Skin of body (tissue), 2 donors: ENCODE results near the gene LEMD2. TPM values are rescaled to one million over a fixed set of nuclear protein-coding genes. Genes with fewer than 3 reads are reported as not detected.

ENCODE experiments used
- DNase-seq: peaks from one replicate; lab custom pipeline; 2025; lab: John Stamatoyannopoulos, UW
- total RNA-seq: library from RNA; depleted of rRNA; stranded (reverse); fragments of >200 nt; gene quantifications from one replicate; pipeline ENCODE4 v1.2.3, GENCODE V29; 2014

Gene LEMD2
- total RNA-seq, 1 donor from 2014 or later: 39.2 TPM

DNA sequence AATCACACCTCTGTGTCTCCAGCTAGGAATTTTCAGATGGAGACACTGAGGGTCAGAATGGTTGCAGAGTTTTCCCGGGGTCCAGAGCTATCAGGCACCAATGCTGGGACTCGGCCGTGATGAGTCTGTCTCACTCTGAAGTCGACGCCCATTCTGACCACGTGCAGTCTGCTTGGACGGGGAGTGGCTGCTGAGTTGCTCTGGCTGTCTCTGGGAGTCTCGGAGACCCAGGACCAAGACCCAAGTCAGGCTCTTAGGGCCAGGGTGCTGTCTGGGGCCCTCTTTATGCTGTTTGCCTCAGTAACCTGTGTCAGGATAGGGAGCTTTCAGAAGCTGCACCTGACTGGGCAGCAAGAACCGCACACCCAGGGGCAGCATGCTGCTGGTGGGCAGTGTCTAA, 46.8 kb downstream of the LEMD2 start:
- no peak for DNase-seq

DNA sequence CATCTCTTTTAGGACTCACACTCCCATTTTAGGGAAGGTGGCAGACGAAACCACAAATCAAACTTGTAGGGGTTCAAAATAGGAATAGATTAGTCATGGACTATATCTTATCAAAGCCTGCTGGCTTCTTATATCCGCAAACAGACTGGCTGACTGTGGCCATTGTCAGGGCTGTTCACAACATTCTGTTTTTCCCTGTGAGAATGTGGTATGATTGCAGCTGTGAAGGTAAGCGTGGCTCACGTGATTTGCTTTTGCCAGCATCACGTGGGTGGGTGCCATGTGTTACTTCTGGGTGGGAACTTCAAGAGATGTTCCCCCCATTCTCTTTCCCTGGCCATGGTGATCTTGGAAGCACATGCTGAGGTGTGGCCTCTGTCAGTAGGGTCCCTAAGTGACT, 48.1 kb downstream of the LEMD2 start:
- no peak for DNase-seq

DNA sequence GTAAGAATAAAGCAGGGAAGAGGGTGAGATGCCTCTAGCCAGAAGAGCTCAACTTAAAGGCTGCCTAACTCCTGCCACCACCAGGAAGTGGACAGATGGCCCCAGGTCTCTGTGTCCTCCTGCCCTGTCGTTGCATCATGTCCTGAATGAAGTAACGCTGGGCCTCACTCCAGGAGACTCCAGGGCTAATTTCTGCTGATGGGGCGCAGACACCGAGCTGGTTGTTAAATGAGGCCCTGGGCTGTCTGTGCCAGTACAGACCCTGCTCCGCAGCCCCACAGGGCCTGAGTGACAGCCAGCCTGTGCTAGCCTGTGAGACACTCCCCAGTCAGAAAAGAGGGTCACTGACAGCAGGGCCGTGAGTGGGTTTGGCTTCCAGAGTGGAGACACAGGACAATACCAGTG, 48.7 kb downstream of the LEMD2 start:
- DNase-seq: no peak

GRCh38 chr6:33739571-33739970, 49.4 kb downstream of the LEMD2 start:
- no peak for DNase-seq

GRCh38 chr6:33738879-33739278, 50.1 kb downstream of the LEMD2 start:
- no peak for DNase-seq

GRCh38 chr6:33738153-33738552, 50.8 kb downstream of the LEMD2 start:
- DNase-seq: no peak

GRCh38 chr6:33737267-33738026, 51.5 kb downstream of the LEMD2 start:
- no peak for DNase-seq

DNA sequence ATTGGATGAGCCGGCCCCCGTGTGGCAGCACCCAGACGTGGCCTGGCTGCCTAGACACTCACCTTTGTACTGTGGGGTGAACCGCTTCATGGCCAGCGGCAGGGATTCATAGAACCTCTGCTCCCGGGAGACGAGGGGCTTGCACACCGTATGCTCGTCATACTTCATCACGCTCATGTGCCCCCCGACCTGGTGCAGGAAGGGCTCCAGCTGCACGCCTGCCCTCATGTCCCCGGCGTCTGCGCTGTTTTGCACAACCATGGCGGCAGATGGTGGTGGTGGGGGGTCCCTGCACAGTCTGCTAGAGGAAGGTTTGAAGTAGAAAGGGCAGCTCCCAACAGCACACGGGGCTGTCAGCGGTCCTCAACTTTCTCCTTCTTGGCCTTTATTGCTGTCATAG, 53.7 kb downstream of the LEMD2 start:
- DNase-seq: no peak

DNA sequence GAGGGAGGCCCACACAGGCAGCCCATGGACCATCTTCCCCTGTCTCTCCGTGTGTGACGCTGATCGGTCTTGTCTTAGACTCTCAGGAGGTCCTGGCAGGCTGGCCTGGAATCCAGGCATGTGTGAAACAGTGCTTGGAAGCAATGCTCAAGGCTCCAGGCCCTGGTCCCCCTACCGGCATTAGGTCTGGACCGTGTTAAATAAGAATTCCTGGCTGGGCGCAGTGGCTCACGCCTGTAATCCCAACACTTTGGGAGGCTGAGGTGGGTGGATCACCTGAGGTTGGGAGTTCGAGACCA, 55.3 kb downstream of the LEMD2 start:
- DNase-seq: no peak

DNA sequence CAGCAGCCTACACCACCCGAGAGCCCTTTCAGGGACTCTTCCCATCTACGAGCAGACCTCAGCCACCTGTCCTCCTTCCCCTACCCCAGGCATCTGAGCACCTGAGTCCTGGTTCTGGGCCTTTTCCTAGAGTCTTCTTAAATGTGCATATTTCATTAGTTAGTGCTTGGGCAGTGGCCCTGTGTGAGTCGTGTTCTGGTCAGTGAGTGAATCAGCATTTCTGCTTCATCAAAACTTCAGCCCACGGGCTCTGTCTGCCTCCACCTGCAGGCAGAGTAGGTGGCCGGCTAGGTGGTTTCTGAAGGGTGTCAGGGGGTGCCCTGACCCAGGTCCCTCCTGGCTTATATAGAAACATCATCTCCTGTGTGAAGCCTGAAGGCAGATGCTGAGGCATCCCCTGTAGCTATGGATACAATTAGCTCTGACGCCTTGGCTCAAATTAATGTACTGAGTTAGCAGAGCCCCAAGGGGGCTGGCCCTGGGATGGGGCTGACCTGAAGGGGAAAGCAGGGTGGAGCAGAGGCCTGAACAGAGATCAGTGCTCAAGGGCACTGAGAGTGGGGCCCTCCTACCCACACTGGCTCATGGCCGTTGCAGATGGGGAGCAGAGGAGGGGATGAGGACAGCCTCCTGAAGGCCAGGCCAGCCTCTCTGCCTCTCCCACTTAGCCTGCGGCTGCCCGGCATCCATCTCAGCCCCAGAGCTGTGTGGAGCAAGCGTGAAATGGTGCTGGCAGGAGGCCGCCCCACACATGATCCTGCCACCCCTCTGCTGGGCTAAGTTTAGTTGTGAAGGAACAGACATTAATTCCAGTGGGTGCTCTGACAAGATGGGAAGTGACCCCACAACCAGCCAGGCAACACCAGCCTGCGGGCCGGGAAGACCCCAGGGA, 55.9 kb downstream of the LEMD2 start:
- no peak for DNase-seq

DNA sequence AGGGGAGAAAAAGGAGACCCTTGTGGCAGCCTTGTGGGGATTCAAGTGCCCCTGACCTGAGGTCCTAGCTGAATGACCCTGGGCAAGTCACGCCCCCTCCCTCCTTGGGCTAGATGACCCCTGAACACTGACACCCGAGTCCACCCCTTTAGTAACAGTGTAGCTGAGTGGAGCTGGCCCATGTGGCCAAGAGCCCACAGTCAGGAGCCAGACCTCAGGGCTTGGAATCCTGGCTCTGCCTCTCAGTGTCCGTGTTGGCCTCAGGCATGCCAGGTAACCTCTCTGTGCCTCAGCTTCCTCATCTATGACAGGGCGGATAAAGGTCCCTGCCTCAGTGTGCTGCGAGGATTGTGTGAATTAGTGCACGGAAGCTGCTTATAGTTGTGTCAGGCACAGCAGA, 56.5 kb downstream of the LEMD2 start:
- DNase-seq: no peak

GRCh38 chr6:33731751-33732282, 57.1 kb downstream of the LEMD2 start:
- no peak for DNase-seq

- no peak for DNase-seq
Measured at GRCh38 chr6:33731035-33731434, 57.9 kb downstream of the LEMD2 start.

DNA sequence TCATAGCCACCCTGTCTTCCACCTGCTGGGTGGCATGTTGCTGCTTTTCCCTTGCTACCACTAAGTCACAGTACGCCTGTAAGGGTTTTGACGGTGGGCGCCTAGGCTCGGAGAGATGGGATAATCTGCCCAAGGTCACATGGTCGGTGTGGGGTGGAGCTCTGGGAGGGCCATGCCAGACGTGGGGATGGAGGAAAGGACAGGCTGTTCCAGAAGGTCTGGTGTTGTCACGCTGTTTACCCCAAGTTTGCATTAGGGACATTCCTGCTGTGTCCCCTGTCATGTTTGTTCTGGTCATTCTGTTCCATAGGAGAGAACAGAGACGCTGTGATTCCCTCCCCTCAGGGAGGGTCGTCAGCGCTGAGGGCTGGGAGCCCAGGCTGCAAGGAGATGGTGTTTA, 58.3 kb downstream of the LEMD2 start:
- no peak for DNase-seq

- DNase-seq: no peak
Measured at GRCh38 chr6:33729059-33729458, 59.9 kb downstream of the LEMD2 start.

DNA sequence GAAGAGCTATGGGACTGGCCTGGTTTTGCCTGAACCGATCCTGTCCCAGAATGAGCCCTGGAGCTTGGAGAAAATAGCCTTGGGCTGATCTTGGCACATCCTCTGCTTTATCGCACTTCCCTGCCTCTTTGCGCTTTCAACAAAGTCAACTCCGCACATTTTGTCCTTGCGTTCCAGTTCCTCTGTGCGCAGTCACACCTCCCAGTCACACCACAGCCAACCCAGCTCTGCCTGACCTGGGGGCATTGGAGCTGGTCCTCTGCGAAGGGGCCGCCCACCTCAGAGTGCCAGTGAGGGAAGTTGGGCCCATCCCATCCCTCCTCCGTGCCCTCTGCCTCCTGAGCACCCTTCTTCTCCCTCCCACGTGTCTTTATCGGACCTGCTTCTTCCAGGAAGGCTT, 60.5 kb downstream of the LEMD2 start:
- no peak for DNase-seq

DNA sequence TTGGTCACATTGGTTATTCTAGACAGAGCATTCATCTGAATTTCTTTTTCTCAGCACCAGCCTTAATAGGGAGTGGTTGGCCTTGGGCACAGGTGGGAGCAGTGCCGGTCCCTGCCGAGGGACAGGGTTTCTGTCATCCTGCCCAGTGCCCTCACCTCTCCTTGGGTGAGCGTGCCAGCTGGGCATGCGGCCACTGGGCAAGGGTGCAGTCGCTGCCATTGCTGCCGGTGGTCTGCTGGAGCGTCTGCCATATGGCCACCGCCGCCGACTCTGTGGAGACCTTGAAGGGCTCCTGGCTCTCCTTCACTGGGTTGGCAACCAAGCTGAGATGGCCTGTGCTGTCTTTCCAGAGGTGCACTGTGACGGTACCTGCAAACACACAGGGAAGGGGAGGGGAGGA, 61.0 kb downstream of the LEMD2 start:
- DNase-seq: no peak

DNA sequence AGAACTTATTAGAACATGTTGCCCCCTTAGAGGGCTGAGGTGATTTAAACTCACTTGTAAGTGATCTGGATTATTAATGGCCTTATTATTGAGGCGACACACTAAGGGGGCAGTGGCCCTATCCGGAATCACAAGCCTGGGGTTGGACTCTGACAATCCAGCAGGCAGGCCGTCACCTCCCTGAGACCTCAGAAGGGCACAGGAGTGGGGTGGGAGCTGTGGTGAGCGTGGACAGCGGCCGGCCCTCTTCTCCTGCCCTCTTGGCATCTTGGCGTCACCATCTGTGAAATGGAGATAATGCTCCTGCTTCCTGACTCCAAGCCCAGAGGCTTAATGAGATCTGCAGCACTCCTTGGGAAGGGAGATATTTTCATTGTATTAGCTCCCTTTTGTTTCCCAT, 61.8 kb downstream of the LEMD2 start:
- no peak for DNase-seq

DNA sequence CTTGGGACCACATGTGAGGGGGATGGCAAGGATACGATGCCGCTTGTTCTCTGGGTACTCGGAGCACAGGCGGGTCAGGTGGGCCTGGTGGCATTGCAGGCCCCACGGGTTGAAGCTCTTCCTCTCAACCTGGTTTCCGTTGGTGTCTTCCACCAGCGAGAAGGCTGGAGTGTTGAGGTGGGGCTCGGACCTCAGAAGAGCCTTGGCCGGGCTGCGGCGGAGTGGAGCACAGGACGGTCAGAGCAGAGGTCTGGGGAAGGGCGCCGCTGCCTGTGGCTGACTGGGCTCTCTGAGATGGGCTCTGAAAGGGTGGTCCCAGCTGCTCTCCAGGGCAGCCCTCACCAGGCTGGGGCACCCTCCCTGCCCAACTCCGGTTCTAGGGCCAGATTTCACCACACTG, 62.2 kb downstream of the LEMD2 start:
- DNase-seq: no peak

DNA sequence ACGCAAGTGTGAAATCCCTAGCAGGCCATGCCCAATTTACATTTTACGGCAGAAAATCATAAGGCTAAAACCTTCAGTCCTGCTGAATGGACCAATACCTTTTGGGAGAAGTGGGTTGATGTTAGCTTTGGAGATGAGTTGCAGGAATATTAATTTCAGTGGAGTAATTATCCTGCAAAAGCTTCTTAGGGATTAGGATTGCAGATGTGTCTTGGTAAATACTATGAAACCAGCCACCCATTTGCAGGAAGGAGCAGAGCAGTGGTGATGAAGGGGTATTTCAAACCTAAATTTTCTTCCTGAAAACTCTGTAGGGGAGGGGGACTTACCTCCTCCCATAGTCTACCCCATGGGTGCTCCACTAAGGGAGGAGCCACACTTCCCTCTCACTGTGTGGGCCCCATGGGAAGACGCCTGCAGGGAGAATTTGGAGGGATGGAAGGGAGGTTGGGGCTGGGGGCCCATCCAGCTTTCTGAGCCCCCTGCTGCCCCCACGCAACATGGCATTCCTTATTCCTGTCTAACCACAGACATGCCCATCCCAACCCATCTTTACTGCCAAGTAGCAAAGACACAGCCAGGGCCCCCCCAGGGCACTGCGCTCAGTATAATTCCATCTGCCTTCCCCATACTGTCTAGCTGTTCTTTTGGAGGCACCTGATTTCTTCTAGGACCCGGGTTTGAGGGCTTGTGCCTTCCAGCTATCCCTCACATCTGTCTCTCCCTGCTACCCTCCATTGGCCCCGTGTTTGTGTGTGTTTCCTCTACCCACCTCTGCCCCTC, 62.8 kb downstream of the LEMD2 start:
- DNase-seq: no peak

DNA sequence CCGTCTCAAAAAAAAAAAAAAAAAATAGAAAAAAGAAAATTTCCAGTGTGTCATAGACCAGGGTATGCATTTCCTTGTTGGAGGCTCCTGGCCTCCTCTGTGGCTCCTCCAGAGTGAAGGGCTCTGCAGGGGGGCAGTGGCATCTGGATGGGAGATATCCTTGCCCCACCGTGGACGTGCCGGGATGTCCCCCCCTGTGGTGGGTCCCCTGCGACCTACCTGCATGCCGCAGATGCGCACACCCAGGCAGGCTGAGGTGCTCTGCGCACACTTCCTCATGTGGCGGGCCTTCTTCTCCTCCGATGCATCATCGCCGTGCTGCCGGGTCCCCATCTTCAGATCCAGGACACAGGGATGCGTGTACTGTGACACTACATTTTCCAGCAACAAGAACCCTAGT, 63.7 kb downstream of the LEMD2 start:
- DNase-seq: no peak
